Measurements from ENCODE around the gene AAMP.

The AAMP gene

GRCh38 chr2:218318241-218318640 lies 48.3 kb upstream of the AAMP start (continued):
- no peak for TF ChIP-seq ZNF2 (tag by site-specific recombination; IDR thresholded peaks at IDR 0.05)
- no peak for TF ChIP-seq ZNF16 (tag by site-specific recombination; IDR thresholded peaks at IDR 0.05; ENCODE audit: low read depth)
- no peak for TF ChIP-seq KLF8 (tag by site-specific recombination; IDR thresholded peaks at IDR 0.05)
- no peak for TF ChIP-seq ZNF404 (tag by site-specific recombination; IDR thresholded peaks at IDR 0.05)

GRCh38 chr2:218317835-218318234 lies 47.9 kb upstream of the AAMP start:
- ChIA-PET CTCF (interaction anchor here (1.0 to 1.5 kb wide), 3 partner anchors 10 to 39 kb away, joined by 3 to 8 read pairs (median 3); no protein-coding TSS in a partner anchor), POLR2A (no interaction called here)
- H3K36me3 ChIP-seq (ENCODE audit: control insufficient read depth in 2 of 2, insufficient read depth in 1 of 2, low read length in 2 of 2) = no peaks in the 10 kb centered on the region
- TF ChIP-seq BCL11A (tag by site-specific recombination; IDR thresholded peaks at IDR 0.05; ENCODE audit: low read depth) = no peak
- peak; percentile 55 for TF ChIP-seq ZNF513 (tag by site-specific recombination; IDR thresholded peaks at IDR 0.05)
- TF ChIP-seq MYNN (tag by site-specific recombination; IDR thresholded peaks at IDR 0.05; ENCODE audit: borderline replicate concordance) = no peak
- TF ChIP-seq ZNF600 (tag by site-specific recombination; IDR thresholded peaks at IDR 0.05) = no peak
- H3K4me3 ChIP-seq (ENCODE audit: low read depth, low read length) = no peak overlapping the region
- H3K27ac ChIP-seq (ENCODE audit: extremely low read depth, low read depth, low read length) = no peak overlapping the region
- no peaks in the 10 kb centered on the region for H3K4me1 ChIP-seq (ENCODE audit: control insufficient read depth, insufficient read depth, low read length)
- H3K9me3 ChIP-seq (ENCODE audit: control insufficient read depth, insufficient read depth, low read depth, low read length) = no peaks in the 10 kb centered on the region

GRCh38 chr2:218317303-218317630 lies 47.3 kb upstream of the AAMP start:
- H3K9me3 ChIP-seq (ENCODE audit: control insufficient read depth, insufficient read depth, low read depth, low read length) = no peaks in the 10 kb centered on the region
- CTCF ChIA-PET = interaction anchor here (1.0 to 1.5 kb wide), 2 partner anchors 10 to 15 kb away, joined by 3 to 8 read pairs; no protein-coding TSS in a partner anchor
- no peaks in the 10 kb centered on the region for H3K4me1 ChIP-seq (ENCODE audit: control insufficient read depth, insufficient read depth, low read length)
- H3K27ac ChIP-seq (ENCODE audit: extremely low read depth, low read depth, low read length) = no peak overlapping the region
- no peak overlapping the region for H3K4me3 ChIP-seq (ENCODE audit: low read depth, low read length)
- POLR2A ChIA-PET = no interaction called here
- no peaks in the 10 kb centered on the region for H3K36me3 ChIP-seq (ENCODE audit: control insufficient read depth in 2 of 2, insufficient read depth in 1 of 2, low read length in 2 of 2)
- no peak for TF ChIP-seq ZNF133 (tag by site-specific recombination; IDR thresholded peaks at IDR 0.05)
- no peak for TF ChIP-seq ZBTB1 (tag by site-specific recombination; IDR thresholded peaks at IDR 0.05)
- no peak for TF ChIP-seq YY2 (tag by site-specific recombination; IDR thresholded peaks at IDR 0.05)
- TF ChIP-seq GLIS1 (tag by site-specific recombination; IDR thresholded peaks at IDR 0.05) = no peak
- no peak for TF ChIP-seq ZNF155 (tag by site-specific recombination; IDR thresholded peaks at IDR 0.05)
- TF ChIP-seq ZBTB10 (tag by site-specific recombination; IDR thresholded peaks at IDR 0.05) = no peak
- no peak for TF ChIP-seq ZNF280C (tag by site-specific recombination; IDR thresholded peaks at IDR 0.05)
- TF ChIP-seq ZNF555 (tag by site-specific recombination; conservative IDR thresholded peaks at IDR 0.05) = no peak
- no peak for TF ChIP-seq ZNF148 (tag by site-specific recombination; IDR thresholded peaks at IDR 0.05; ENCODE audit: borderline replicate concordance)

Measured in HEK293 (cell line).